ENCODE results near the gene GABRB1. TPM values are rescaled to one million over a fixed set of nuclear protein-coding genes. Genes with fewer than 3 reads are reported as not detected.

The GABRB1 gene
- total RNA-seq, 1 donor = 1.4 TPM

DNA sequence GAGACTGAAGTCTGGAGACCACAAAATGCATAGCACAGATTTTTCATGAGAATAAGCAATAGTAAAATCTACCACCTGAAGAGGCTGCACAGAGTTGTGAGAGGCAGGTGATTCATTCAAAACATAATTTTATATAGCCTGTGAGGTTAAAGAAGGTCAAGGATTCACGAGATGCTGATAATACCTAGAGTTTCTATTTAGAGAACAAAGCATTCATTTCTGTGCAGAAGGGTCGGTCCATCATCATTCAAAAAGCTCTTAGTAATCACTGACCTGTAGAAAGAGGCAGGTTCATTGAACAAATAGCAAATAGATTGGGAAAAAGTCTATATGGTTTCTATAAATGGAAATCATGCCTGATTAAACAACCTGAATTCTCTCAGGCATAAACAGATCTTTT lies 26.6 kb downstream of the GABRB1 start:
- TF ChIP-seq, protein P1, sequence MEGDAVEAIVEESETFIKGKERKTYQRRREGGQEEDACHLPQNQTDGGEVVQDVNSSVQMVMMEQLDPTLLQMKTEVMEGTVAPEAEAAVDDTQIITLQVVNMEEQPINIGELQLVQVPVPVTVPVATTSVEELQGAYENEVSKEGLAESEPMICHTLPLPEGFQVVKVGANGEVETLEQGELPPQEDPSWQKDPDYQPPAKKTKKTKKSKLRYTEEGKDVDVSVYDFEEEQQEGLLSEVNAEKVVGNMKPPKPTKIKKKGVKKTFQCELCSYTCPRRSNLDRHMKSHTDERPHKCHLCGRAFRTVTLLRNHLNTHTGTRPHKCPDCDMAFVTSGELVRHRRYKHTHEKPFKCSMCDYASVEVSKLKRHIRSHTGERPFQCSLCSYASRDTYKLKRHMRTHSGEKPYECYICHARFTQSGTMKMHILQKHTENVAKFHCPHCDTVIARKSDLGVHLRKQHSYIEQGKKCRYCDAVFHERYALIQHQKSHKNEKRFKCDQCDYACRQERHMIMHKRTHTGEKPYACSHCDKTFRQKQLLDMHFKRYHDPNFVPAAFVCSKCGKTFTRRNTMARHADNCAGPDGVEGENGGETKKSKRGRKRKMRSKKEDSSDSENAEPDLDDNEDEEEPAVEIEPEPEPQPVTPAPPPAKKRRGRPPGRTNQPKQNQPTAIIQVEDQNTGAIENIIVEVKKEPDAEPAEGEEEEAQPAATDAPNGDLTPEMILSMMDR (IDR thresholded peaks at IDR 0.05; ENCODE audit: insufficient read depth, low read length) = no peak
- no peak for DNase-seq (ENCODE audit: low read depth)
- H3K4me3 ChIP-seq (ENCODE audit: low read depth, low read length) = no peak overlapping the region

DNA sequence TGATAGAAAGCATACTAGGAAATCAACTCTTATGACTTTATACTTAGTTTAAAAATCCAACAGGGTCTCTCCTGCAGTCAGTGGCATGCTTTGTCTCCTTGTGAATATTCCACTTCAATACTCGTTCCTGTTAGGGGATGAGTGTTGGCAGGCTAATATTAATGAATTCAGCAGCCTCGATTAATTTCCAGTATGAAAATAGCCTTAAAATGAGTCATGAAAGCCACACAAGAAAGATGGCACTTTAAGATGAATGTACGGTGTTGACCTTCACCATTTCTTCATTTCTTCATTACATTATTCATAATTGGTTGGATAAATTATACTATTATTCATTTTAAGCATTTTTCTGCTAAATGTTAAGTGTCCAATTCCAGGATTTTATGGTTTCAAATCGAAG lies 29.2 kb downstream of the GABRB1 start:
- no peak overlapping the region for H3K4me3 ChIP-seq (ENCODE audit: low read depth, low read length)
- TF ChIP-seq, protein P1 (IDR thresholded peaks at IDR 0.05; ENCODE audit: insufficient read depth, low read length) = no peak
- DNase-seq (ENCODE audit: low read depth) = no peak

DNA sequence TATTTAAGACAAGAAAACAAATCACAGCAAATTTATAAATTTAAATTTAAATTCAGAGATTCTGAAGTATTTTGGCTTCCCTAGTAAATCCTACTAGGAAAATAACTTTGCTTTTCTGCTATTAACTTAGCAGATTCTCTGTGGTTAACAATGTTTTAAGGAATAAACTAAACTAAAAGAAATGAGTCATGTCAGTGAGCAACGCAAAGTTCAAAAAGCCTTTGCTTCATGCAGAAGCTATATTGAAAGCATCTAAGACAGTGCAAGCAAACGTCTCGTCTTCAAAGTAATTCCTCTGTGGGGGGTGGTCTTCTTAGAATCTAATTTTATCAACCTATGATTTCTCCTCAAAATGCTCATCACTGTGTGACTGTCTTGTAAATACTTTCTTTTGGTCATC lies 30.1 kb downstream of the GABRB1 start:
- DNase-seq (ENCODE audit: low read depth) = peak; percentile 30
- H3K4me3 ChIP-seq (ENCODE audit: low read depth, low read length) = no peak overlapping the region
- TF ChIP-seq, protein P1 (IDR thresholded peaks at IDR 0.05; ENCODE audit: insufficient read depth, low read length) = no peak

DNA sequence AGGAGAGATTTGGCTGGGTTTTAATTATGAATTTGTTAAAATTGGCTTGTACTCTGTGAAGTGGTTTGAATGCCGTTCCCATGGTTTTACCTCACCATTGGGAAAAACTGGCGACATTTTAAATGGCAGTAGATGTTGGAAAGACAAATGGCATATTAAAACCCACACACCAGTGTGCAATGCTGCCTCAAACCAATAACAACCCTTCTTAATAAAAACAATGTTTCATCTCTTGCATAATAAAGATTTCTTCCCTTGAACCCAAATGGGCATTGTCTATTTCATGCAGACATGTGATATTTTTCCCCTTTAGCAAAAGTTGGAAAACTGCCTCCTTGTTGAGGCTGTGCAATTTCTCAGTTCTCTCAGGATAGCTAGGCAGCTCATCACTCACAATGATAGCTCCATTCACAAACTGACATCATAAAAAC lies 33.7 kb downstream of the GABRB1 start:
- H3K4me3 ChIP-seq (ENCODE audit: low read depth, low read length) = no peak overlapping the region
- DNase-seq (ENCODE audit: low read depth) = peak; percentile 78
- TF ChIP-seq, protein P1 (IDR thresholded peaks at IDR 0.05; ENCODE audit: insufficient read depth, low read length) = no peak

DNA sequence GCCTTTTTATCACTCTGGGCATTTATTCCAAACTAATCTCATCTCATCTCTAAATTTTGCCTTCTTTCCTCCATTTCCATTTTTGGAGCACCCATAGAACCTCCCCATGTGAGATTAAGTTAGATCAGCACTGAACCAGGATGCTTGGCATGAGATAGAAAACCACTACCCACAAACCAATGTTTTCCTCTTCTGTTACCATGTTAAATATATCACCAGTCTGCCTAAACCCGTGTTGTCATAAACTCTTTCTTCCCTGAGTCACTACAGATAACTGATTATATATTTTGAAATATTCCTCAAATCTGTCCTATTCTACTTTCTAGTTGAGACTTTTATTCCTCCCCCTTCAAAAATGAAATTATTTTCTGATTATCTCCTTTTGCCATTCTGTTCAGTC lies 37.6 kb downstream of the GABRB1 start:
- TF ChIP-seq, protein P1 (IDR thresholded peaks at IDR 0.05; ENCODE audit: insufficient read depth, low read length) = no peak
- H3K4me3 ChIP-seq (ENCODE audit: low read depth, low read length) = no peak overlapping the region
- peak; percentile 57 for DNase-seq (ENCODE audit: low read depth)

DNA sequence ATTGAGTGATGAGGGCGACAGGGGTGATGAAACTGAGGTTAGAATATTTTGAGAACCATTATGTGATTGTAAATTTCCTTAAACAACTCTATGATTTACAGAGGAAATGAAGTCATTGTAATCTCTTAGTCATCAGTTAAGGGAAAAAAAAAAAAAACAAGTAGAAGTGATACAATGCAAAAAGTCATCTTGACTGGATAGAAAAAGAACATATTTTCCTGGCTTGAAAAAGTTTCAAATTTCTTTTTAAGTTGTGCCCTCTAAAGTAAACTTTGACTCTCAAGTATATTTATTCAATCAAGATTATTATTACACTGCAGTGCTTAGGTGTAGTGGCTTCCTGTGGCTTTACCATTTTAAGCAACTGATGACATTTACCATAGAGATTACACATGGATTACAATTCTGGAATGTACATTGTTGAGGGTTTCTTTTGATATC lies 40.6 kb downstream of the GABRB1 start:
- TF ChIP-seq, protein P1 (IDR thresholded peaks at IDR 0.05; ENCODE audit: insufficient read depth, low read length) = no peak
- no peak overlapping the region for H3K4me3 ChIP-seq (ENCODE audit: low read depth, low read length)
- peak; percentile 71 for DNase-seq (ENCODE audit: low read depth)

DNA sequence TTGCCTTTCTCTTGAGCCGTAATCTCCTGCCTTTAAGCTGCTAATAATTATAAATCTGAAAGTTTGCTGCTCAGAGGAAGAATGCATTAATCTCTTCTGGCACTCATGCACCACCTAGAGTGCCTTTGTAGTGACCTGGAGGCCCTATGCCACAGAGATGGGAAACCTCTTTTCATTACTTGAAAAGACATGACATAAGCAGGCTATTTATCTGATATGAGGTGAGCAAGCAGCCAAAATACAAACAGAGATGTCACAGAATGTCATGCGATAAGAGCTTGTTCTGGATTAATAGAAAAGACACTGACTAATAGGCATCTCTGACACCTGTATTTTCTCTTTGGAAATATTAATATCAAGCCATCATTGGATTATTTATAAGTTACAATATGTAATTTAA lies 42.3 kb downstream of the GABRB1 start:
- no peak overlapping the region for H3K4me3 ChIP-seq (ENCODE audit: low read depth, low read length)
- DNase-seq (ENCODE audit: low read depth) = no peak
- TF ChIP-seq, protein P1 (IDR thresholded peaks at IDR 0.05; ENCODE audit: insufficient read depth, low read length) = no peak

Measured in fibroblast of the aortic adventitia (primary cell).